GM19455 (cell line): ENCODE measurements around the gene VAMP1.
"Not testable (repeated sequence)": the region's sequence is repeated elsewhere in the genome, so short reads cannot be mapped to it uniquely, and the experiment has no call there.

Experiments
- ATAC-seq: cut with Tn5 transposase; IDR thresholded peaks from one replicate; pipeline ENCODE4 v1.9.1; 2021; ENCODE audit not compliant: unreplicated experiment

The VAMP1 gene

GRCh38 chr12:6451348-6452244, 18.9 kb downstream of the VAMP1 start, which contains the start of gene TAPBPL:
Gene TAPBPL, plus strand, starts transcription at chr12:6452042. Its CDS starts 207 bp downstream, at chr12:6452249.
- ATAC-seq = peak; percentile 75

GRCh38 chr12:6450869-6451347, 19.6 kb downstream of the VAMP1 start:
- ATAC-seq = no peak

- ATAC-seq = no peak
Measured at GRCh38 chr12:6450091-6450868, 20.2 kb downstream of the VAMP1 start.

GRCh38 chr12:6444704-6445688, 25.5 kb downstream of the VAMP1 start, which contains the start of gene CD27:
Gene CD27, plus strand, starts transcription at chr12:6444955. Its CDS starts 141 bp downstream, at chr12:6445096.
- no peak for ATAC-seq

- no peak for ATAC-seq
Measured at GRCh38 chr12:6444031-6444430, 26.4 kb downstream of the VAMP1 start.

- no peak for ATAC-seq
Measured at GRCh38 chr12:6443361-6443983, 27.0 kb downstream of the VAMP1 start.

GRCh38 chr12:6442836-6443235, 27.6 kb downstream of the VAMP1 start:
- no peak for ATAC-seq

- ATAC-seq = no peak
Measured at GRCh38 chr12:6440391-6440790, 30.1 kb downstream of the VAMP1 start.

- no peak for ATAC-seq
Measured at GRCh38 chr12:6438345-6438744, 32.1 kb downstream of the VAMP1 start.

- ATAC-seq = no peak
Measured at GRCh38 chr12:6437586-6437985, 32.9 kb downstream of the VAMP1 start.

GRCh38 chr12:6435961-6436715, 34.3 kb downstream of the VAMP1 start:
- no peak for ATAC-seq

- no peak for ATAC-seq
Measured at GRCh38 chr12:6434205-6435140, 36.0 kb downstream of the VAMP1 start.

- ATAC-seq = no peak
Measured at GRCh38 chr12:6432991-6433390, 37.5 kb downstream of the VAMP1 start.

- no peak for ATAC-seq
Measured at GRCh38 chr12:6430124-6430989, 40.1 kb downstream of the VAMP1 start.

GRCh38 chr12:6428326-6428725, 42.2 kb downstream of the VAMP1 start:
- no peak for ATAC-seq

- not testable (repeated sequence) for ATAC-seq
Measured at GRCh38 chr12:6427796-6428195, 42.7 kb downstream of the VAMP1 start.
